SK-N-SH treated with all-trans-retinoic acid at 6 μM for 48 hours (cell line): Measurements from ENCODE around the gene GPANK1.

ENCODE experiments used
- ARNTL ChIP-seq: fragments of 450-650 bp; formaldehyde crosslinking; IDR thresholded peaks from 2 replicates; pipeline ENCODE4 v1.5.0; 2020; ENCODE audit warnings: low read depth, mild to moderate bottlenecking, moderate library complexity, borderline replicate concordance
- BACH2 ChIP-seq: fragments of 250-450 bp; sonication (Bioruptor Pico); IDR thresholded peaks from 2 replicates; pipeline ENCODE4 v1.9.0; 2021; ENCODE audit warnings: mild to moderate bottlenecking, borderline replicate concordance
- CREB5 ChIP-seq: fragments of 250-450 bp; sonication (Bioruptor Pico); IDR thresholded peaks from 2 replicates; pipeline ENCODE4 v1.5.1; 2020; ENCODE audit warnings: low read depth, mild to moderate bottlenecking, moderate library complexity
- ISL1 ChIP-seq: fragments of 250-450 bp; sonication (Bioruptor Pico); IDR thresholded peaks from 2 replicates; pipeline ENCODE4 v2.1.2; 2022; ENCODE audit warnings: mild to moderate bottlenecking, moderate library complexity
- OSR1 ChIP-seq: fragments of 250-450 bp; sonication (Bioruptor Pico); IDR thresholded peaks from 2 replicates; pipeline ENCODE4 v1.8.0; 2022; ENCODE audit warnings: moderate library complexity, mild to moderate bottlenecking, inconsistent platforms
- RARB ChIP-seq: fragments of 250-450 bp; sonication (Bioruptor Pico); IDR thresholded peaks from 2 replicates; pipeline ENCODE4 v1.8.0; 2021; ENCODE audit warnings: mild to moderate bottlenecking, moderate library complexity
- SNAI2 ChIP-seq: fragments of 250-450 bp; sonication (Bioruptor Pico); IDR thresholded peaks from 2 replicates; pipeline ENCODE4 v1.5.0; 2020; ENCODE audit warnings: mild to moderate bottlenecking, moderate library complexity
- ZFP3 ChIP-seq: fragments of 250-450 bp; sonication (Bioruptor Pico); IDR thresholded peaks from 2 replicates; pipeline ENCODE4 v1.5.0; 2020; ENCODE audit warnings: mild to moderate bottlenecking, moderate library complexity
- ZFP30 ChIP-seq: fragments of 450-650 bp; formaldehyde crosslinking; IDR thresholded peaks from 2 replicates; pipeline ENCODE4 v1.5.0; 2022; ENCODE audit warnings: mild to moderate bottlenecking, moderate library complexity
- ZNF565 ChIP-seq: fragments of 450-650 bp; formaldehyde crosslinking; conservative IDR thresholded peaks from 2 replicates; pipeline ENCODE4 v1.5.0; 2020; ENCODE audit warnings: low read depth, mild to moderate bottlenecking, moderate library complexity

GRCh38 chr6:31666337-31666965 is 1.7 kb upstream of the GPANK1 start:
- TF ChIP-seq ZNF565 (CRISPR knock-in tag) = no peak
- TF ChIP-seq CREB5 (CRISPR knock-in tag) = no peak
- TF ChIP-seq SNAI2 (CRISPR knock-in tag) = no peak
- no peak for TF ChIP-seq ZFP30 (CRISPR knock-in tag)
- TF ChIP-seq OSR1 (CRISPR knock-in tag) = no peak
- no peak for TF ChIP-seq ARNTL
- no peak for TF ChIP-seq ISL1 (CRISPR knock-in tag)
- TF ChIP-seq RARB (CRISPR knock-in tag) = no peak
- no peak for TF ChIP-seq BACH2 (CRISPR knock-in tag)
- TF ChIP-seq ZFP3 = no peak
